ENCODE results near the gene CXXC4. TPM values are rescaled to one million over a fixed set of nuclear protein-coding genes. Genes with fewer than 3 reads are reported as not detected.

CXXC4 gene
- total RNA-seq, 4 donors from 2014 or later: 5.2 to 10.6 (median 7.8) TPM

GRCh38 chr4:104490770-104491480 lies 3.8 kb downstream of the CXXC4 start:
- 0 to 1% methylated on average over 18 to 31 of the region's 55 CpGs for WGBS, 2 donors
- intact Hi-C loops (cut with DNase I): no loop called here

GRCh38 chr4:104490096-104490769 lies 4.5 kb downstream of the CXXC4 start:
- intact Hi-C loops (cut with DNase I): no loop called here
- peaks cover 8 to 20% of the 10 kb centered on the region in 2 donors for H3K4me1 ChIP-seq
- H3K4me3 ChIP-seq (replicated peaks in 1 of 3): peak overlapping the region in 2 of 3 donors; percentile 32 to 54
- peak; percentile 47 to 53 for DNase-seq
- WGBS, 2 donors: 38 to 42% methylated on average over 7 of the region's 7 CpGs
- no peak for TF ChIP-seq CTCF (IDR thresholded peaks at IDR 0.05)
- no peak for TF ChIP-seq POLR2A (IDR thresholded peaks at IDR 0.05)
- H3K27me3 ChIP-seq: no peaks in the 10 kb centered on the region
- H3K9me3 ChIP-seq: no peaks in the 10 kb centered on the region
- peak overlapping the region; percentile 58 to 93 (median 58) for H3K27ac ChIP-seq
- H3K36me3 ChIP-seq: no peaks in the 10 kb centered on the region

More at GRCh38 chr4:104490770-104491480, 3.8 kb downstream of the CXXC4 start:
- peak overlapping the region; percentile 16 to 54 (median 32) for H3K4me3 ChIP-seq (replicated peaks in 1 of 3)
- no peaks in the 10 kb centered on the region for H3K27me3 ChIP-seq
- H3K4me1 ChIP-seq: peaks cover 11 to 20% of the 10 kb centered on the region in 2 donors
- no peak for TF ChIP-seq POLR2A (IDR thresholded peaks at IDR 0.05)
- TF ChIP-seq CTCF (IDR thresholded peaks at IDR 0.05): no peak
- H3K27ac ChIP-seq: peak overlapping the region; percentile 58 to 93 (median 58)
- H3K36me3 ChIP-seq: no peaks in the 10 kb centered on the region
- DNase-seq: peak; percentile 93
- no peaks in the 10 kb centered on the region for H3K9me3 ChIP-seq

GRCh38 chr4:104489731-104490095 lies 5.0 kb downstream of the CXXC4 start:
- Histone ChIP-seq H3K27me3 (no peaks in the 10 kb centered on the region), H3K4me3 (replicated peaks in 1 of 3) (no peak overlapping the region), H3K27ac (peak overlapping the region; percentile 58 to 93 (median 58)), H3K9me3 (no peaks in the 10 kb centered on the region), H3K4me1 (peaks cover 8 to 20% of the 10 kb centered on the region in 2 donors), H3K36me3 (no peaks in the 10 kb centered on the region)
- intact Hi-C loops (cut with DNase I): no loop called here
- TF ChIP-seq POLR2A (IDR thresholded peaks at IDR 0.05) (no peak), CTCF (IDR thresholded peaks at IDR 0.05) (no peak)
- DNase-seq: no peak

- DNase-seq: no peak
- TF ChIP-seq CTCF (IDR thresholded peaks at IDR 0.05) (no peak), POLR2A (IDR thresholded peaks at IDR 0.05) (no peak)
- H3K4me3 ChIP-seq (replicated peaks in 1 of 3): no peak overlapping the region
- H3K9me3 ChIP-seq: no peaks in the 10 kb centered on the region
- H3K27me3 ChIP-seq: no peaks in the 10 kb centered on the region
- no peaks in the 10 kb centered on the region for H3K36me3 ChIP-seq
- H3K4me1 ChIP-seq: peaks cover 0 to 9% of the 10 kb centered on the region in 2 donors
- WGBS, 2 donors: 96 to 97% methylated on average over 1 of the region's 1 CpG
- intact Hi-C loops (cut with DNase I): no loop called here
- peak overlapping the region in 1 of 3 donors; percentile 5 for H3K27ac ChIP-seq
Observed at GRCh38 chr4:104488151-104488550, 6.5 kb downstream of the CXXC4 start.

All from thyroid gland (tissue), 4 donors.